Measurements from ENCODE around the gene TAF11L8. TPM values are rescaled to one million over a fixed set of nuclear protein-coding genes. Genes with fewer than 3 reads are reported as not detected.
"Not testable (repeated sequence)": the region's sequence is repeated elsewhere in the genome, so short reads cannot be mapped to it uniquely, and the experiment has no call there.

TAF11L8 gene
- total RNA-seq, 8 experiments from 2014 or later = not detected

DNA sequence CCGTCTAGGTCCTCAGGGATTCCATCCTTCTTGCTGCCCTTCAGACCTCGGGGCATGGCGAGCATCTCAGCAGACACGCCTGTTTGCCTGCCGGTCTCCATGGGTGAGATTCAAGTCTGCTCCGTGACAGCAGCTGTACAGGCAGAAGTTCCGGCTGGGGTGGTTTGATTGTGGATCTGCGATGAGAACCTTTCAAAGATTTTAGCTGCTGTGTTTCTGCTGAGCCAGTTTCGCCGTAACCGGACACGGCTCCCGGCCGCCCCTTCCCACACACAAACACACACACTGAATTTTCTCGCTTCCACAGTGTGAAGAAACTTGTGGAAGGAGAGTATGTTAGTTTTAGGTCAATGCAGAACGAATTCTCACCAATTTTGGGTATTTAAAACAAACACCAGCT, 5.1 kb downstream of the TAF11L8 start, which contains the start of gene TAF11L7:
Gene TAF11L7 (minus strand): TSS at position 101 of the 400 bp plus-strand sequence.
- ATAC-seq (replicated peaks in 6 of 8); in situ Hi-C loops (cut with MboI; ENCODE audit: low pct_unique_long_range_greater_than_20kb in 2 of 9, low sequenced_read_pairs in 9 of 9, unreplicated experiment in 9 of 9); H3K4me1 ChIP-seq (replicated peaks in 1 of 2); H3K27ac ChIP-seq; H3K4me3 ChIP-seq: not testable (repeated sequence)
- WGBS, 10 experiments = no CpG with 5 or more reads among the region's 16 CpGs

Other genes starting within 250 kb of the TAF11L8 start
- not detected for gene TAF11L2, start 92.7 kb downstream of the TAF11L8 start, total RNA-seq
- gene TAF11L3, start 72.6 kb downstream of the TAF11L8 start, total RNA-seq = not detected
- not detected for gene TAF11L4, start 69.2 kb downstream of the TAF11L8 start, total RNA-seq
- gene TAF11L5, start 65.7 kb downstream of the TAF11L8 start, total RNA-seq = 1 to 10 TPM in 5 of 8 experiments, not detected in 3; 1.4 to 8.5 (median 2.1) TPM
- gene TAF11L6, start 62.3 kb downstream of the TAF11L8 start, total RNA-seq = not detected
- 1 to 10 TPM in 2 of 8 experiments, not detected in 6; 2.0 to 2.3 TPM for gene TAF11L7, start 5.2 kb downstream of the TAF11L8 start, total RNA-seq
- gene TAF11L9, start 3.4 kb upstream of the TAF11L8 start, total RNA-seq = not detected
- gene TAF11L10, start 6.9 kb upstream of the TAF11L8 start, total RNA-seq = 1 to 10 TPM in 5 of 8 experiments, not detected in 3; 1.4 to 8.5 (median 2.1) TPM
- gene TAF11L11, start 13.2 kb upstream of the TAF11L8 start, total RNA-seq = under 1 TPM in 3 of 8 experiments, not detected in 5; 0.21 to 0.29 (median 0.24) TPM
- under 1 TPM in 2 of 8 experiments, not detected in 6; 0.28 to 0.32 TPM for gene TAF11L12, start 19.4 kb upstream of the TAF11L8 start, total RNA-seq
- gene TAF11L13, start 41.1 kb upstream of the TAF11L8 start, total RNA-seq = under 1 TPM in 1 of 8 experiments, not detected in 7; 0.42 TPM
- gene TAF11L14, start 43.5 kb upstream of the TAF11L8 start, total RNA-seq = under 1 TPM in 1 of 8 experiments, not detected in 7; 0.54 TPM